ENCODE measurements around the gene PPIC.
"Not testable (repeated sequence)": the region's sequence is repeated elsewhere in the genome, so short reads cannot be mapped to it uniquely, and the experiment has no call there.

The PPIC gene

GRCh38 chr5:123007182-123007581 lies 29.3 kb downstream of the PPIC start:
- no peak for DNase-seq

DNA sequence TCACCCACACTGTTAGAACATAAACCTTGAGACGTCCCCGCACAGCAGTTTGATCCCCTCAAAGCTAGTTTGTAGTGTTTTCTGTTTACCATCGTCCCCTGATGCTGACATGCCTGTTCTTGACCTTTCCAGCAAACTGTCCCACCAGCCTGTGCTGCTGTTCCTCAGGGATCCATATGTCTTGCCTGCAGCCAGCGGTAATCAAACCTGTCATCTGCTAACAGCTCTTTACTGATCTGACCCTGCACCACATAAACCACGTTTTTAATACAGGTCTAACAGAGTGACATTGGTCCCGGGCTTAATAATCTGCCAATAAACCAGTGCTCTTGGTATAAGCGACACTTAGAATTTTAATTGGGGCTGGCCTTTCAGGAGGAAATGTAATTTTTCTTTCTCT lies 34.7 kb downstream of the PPIC start:
- DNase-seq = no peak

- no peak for DNase-seq
Observed at GRCh38 chr5:123000731-123001130, 35.8 kb downstream of the PPIC start.

- no peak for DNase-seq
Observed at GRCh38 chr5:122999947-123000563, 36.5 kb downstream of the PPIC start.

DNA sequence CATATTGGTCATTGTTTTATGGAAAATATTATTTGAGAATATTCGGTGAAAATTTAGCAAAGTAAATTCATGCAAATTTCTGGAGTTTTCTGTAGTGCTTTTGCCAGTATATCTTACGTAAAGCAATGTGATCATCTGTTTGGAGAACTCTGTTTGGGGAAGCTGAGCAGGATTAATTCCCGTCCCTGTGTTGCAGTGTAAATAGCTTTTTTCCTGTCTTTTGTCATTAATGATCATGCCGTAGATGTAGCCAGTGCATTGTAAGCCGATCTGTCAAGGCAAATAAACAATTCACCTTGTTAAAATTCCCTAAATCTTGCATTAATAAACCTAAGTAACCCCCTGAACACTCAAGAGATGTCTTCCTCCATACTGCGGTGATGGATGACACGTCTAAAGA lies 39.2 kb downstream of the PPIC start:
- no peak for DNase-seq

DNA sequence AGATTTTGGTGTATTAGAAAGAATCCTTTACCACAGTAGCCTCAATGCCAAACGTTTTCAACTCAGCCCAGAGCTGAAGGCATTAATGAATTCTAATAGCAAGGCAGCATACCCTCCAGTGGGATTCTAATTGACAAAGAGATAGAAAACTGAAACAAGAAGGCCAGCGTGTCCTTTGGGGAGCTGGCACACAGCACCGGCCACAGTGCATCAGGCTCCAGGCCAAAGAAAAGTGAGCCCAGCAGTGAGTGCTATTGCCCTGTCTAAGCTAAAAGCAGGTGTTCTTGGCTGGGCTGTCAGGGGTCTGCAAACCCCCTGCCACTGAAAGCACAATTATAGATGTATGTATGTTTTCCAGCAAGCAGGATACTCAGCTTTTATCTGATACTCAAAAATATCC lies 40.4 kb downstream of the PPIC start:
- DNase-seq = no peak

DNA sequence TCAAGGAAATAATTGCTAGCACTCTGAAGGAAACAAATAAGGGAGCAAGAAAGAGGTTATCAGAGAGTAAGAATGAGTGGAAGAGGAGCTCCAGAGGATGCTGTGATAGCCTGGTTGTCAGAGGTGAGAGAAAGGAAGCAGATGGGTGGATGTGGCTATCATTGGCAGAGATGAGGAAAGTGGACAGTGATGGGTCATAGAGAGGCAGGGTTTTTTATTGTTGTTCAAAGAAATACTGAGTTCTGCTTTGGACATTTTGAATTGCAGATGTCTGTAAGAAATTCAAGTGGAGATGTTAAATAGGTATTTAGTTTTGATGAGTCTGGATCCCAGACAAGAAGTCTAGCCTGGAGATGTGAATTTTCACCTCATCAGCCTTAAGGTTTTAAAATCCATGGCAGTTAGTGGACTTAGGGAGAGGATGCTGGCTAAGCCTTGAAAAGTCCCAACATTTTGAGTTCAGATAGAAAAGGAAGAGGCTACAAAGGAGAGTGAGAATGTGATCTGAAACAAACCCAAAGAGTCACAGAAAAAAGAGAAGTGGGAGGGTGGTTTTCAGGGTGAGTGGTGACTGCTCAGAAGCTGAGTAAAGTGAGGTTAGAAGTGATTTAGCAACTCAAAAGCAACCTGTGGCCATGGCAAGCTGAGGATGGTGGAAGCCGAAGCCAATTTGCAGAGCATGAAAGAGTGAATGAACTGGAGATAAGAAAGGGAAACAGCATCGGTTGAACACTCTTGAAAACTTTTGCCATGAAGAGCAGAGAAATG lies 50.4 kb downstream of the PPIC start:
- DNase-seq = no peak

DNA sequence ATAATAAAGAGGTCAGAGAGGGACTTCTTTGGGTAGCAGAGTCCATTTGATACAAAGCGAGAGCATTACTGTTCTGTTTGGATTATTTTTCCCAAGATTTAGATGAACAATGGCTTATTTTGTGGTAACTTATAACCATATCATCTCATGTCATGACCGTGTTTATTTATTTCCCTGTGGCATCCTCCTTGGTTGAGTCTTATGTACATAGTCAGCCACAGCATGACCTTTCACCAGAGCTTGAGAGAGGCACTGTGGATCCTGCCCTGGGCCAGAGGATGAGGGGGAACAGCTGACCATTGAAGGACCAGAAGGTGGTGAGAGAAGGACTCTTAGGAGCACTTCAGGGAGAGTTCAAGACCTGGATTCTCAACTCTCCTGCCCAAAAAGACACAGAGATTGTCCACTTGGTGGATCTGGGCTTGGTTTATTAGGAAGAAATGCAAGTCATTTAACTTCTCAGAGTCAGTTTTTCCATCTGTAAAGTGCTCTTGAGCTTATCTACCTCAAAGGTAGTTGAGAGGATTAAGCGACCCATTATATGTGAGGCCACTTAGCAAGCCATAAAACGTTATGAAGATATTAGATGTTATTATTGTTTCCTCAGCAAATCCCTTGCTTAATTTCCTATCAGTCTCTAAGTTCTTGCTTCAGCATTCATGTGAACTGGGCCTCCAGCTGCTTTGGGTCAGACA lies 51.4 kb downstream of the PPIC start:
- no peak for DNase-seq

DNA sequence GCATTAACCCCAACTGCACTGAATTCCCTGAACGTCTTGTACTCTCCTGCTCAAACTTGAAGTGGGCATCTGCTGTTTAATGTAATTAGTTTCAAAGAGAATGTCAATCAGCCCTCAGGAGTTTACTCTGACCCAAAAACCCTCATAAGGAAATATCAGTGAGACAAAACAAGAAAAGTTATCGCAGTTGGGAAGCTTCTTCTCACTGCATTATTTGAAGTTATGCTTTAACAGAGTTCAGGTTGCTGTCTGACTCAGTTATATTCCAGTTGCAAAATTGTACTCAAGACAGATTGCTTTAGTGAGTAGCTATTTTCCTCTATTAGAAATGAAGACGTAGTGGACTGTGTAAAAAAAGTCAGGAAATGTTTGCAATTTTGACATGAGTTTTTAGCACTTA lies 52.1 kb downstream of the PPIC start:
- DNase-seq = no peak

DNA sequence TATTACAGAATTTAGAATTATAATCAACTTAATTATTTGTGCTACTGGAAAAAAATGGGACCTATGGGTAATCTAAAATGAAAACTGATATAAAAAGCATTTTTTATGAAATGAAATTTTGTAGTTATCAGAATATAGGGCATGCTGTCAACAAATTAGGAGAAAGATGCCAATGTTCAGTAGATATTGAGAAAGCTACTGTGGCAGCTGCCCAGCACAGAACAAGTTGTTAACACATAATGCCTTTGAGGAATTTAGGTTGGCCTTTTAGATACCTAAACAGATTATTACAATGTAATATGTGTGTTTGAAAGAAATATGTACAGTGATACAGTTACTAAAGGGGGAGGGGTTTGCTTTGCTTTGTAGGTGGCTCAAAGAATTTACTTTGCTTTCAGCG lies 54.1 kb downstream of the PPIC start:
- DNase-seq = no peak

DNA sequence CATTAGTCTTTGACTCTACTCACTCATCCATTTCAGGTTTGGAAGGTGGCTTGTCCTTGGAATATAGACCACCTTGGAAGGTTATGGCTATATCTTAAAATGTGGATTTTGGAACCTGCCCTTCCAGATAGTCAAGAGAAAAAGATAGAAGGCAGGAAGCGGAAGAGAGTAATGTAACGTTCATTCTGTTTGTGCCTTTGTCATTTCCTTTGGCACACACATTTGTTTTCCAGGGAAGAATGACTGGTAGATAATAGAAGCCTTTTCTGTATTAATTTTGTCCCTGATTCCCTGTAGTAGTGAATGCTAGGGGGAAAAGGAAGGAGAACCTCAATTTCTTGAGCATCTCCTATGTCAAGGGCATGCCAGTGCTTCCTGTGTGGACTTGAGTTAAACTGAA lies 54.7 kb downstream of the PPIC start:
- no peak for DNase-seq

DNA sequence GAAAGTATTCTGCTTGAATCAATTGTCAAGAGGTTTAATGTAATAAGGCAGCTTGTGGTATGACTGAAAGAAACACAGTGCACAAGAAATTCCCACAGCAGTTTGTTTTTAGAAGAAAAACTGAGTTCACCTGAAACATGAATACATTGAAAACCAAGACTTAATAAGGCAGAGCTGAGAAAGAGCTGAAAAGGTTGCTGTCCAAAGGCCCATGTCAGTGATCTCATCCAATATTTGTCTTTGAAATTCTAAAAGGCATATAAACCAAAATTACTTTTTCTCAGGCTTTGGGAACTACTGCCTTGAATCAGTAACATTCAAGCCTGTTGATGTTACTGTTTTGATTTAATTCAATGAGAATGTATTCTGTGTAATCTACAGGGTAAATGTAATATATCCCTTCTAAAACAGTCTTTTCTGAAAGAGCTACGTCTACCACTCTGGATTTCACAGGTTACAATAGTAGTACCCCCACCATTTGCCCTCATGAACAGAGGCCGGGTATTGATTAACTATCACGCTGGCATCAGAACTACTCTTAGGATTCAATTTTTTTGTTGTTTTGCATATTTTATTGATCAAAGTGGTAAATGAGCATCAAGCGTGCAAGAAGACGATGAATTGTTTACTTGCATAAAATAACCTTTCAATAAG lies 57.8 kb downstream of the PPIC start:
- DNase-seq = no peak

DNA sequence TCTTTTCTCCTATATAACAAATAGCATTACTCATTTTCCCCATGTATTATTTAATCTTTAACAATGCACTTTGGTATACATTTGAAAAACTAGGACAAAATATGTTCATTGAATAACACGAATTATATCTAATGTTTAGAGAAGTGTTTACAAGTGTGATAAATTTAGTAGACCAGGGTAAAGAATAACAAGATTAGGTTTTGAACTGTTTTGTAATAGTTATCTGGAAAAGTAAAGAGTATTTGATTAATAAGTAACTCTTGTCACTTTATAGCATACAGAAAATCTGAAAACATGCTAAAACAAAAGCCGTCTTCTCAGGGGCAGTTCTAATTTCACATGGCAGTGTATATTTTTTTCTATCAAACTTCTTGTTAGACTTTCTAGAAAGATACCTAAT lies 58.5 kb downstream of the PPIC start:
- no peak for DNase-seq

DNA sequence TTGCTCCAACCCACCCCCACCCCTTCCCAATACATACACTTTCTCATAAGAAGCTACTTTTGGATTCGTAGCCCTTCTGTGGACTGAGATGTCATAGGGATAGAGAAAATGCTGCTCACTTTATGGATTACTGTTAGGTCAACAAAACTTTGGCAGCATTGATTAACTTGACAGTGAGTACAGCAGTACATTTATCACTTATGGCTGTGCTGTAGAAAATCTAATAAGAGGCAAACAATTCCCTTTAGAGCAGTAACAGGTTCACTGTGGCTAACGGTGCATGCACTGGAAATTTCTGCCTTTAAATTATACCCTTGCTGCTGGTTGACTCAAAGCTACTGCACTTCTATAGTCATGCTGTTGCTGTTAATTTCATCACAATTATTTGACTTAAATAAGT lies 59.2 kb downstream of the PPIC start:
- no peak for DNase-seq

DNA sequence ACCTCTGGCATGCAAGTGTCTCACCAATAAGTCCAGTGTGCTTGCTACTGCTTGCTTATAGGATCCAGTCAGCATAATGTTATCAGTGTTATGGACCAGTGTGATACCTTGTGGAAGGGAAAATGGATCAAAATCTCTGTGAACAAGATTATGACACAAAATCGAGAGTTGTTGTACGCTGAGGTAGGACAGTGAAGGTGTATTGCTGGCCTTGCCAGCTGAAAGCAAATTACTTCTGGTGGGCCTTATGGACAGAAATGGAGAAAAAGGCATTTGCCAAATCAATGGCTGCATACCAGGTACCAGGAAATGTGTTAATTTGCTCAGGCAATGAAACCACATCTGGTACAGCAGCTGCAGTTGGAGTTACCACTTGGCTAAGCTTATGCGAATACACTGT lies 62.3 kb downstream of the PPIC start:
- DNase-seq = not testable (repeated sequence)

DNA sequence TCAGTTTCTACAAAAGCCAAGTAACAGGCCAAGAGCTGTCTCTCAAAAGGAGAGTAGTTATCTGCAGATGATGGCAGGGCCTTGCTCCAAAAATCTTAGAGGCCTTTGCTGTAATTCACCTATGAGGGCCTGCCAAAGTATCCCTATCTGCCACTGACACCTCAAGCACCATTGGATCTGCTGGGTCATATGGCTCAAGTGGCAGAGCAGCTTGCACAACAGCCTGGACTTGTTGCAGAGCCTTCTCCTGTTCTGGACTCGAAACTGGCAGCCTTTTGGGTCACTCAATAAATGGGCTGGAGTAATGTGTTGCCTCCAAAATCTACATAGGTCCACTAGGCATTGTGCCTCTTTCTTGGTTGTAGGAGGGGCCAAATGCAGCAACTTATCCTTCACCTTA lies 62.8 kb downstream of the PPIC start:
- not testable (repeated sequence) for DNase-seq

Measured in DMS79 treated with DMSO at 0.1 percent for 48 hours (cell line).